ENCODE data around the gene ZNF595. TPM values are rescaled to one million over a fixed set of nuclear protein-coding genes. Genes with fewer than 3 reads are reported as not detected.

The ZNF595 gene
- total RNA-seq = 2.7 and 5.3 TPM in 2 replicates

DNA sequence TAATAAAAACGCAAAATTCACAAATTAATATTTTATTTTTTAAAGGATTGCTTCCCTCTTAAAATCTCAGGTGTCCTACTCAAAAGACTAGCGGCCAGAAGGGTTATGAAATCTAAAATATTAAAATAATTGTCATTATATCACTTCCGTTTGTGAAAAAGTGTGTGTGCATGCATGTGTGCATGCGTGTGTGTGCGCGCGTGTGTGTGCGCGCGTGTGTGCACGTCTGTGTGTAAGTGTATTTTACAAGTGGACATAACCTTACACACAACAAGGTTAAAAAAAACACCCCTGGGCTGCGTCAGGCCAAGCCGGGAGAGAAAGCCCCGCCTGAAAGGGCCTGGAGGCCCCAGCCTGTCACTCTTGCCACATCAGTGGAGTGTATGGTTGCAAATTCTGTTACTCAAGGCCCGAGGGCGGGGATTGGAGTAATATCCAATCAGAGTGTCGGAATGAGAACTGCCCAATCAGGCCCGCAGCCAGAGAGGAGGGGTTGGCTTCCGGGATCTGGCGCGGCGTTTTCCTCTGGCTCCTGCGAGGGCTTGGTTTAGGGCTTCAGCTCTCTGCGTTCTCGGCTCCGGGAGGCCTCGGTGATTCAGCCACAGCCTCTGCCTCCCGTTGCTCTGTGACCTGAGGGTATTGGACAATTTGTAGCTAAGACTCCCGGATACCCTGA is at the start of gene ZNF595:
Gene ZNF595 (plus strand): TSS at position 518 of the 676 bp plus-strand sequence. CDS start 168 bp downstream, outside the sequence.

DNA sequence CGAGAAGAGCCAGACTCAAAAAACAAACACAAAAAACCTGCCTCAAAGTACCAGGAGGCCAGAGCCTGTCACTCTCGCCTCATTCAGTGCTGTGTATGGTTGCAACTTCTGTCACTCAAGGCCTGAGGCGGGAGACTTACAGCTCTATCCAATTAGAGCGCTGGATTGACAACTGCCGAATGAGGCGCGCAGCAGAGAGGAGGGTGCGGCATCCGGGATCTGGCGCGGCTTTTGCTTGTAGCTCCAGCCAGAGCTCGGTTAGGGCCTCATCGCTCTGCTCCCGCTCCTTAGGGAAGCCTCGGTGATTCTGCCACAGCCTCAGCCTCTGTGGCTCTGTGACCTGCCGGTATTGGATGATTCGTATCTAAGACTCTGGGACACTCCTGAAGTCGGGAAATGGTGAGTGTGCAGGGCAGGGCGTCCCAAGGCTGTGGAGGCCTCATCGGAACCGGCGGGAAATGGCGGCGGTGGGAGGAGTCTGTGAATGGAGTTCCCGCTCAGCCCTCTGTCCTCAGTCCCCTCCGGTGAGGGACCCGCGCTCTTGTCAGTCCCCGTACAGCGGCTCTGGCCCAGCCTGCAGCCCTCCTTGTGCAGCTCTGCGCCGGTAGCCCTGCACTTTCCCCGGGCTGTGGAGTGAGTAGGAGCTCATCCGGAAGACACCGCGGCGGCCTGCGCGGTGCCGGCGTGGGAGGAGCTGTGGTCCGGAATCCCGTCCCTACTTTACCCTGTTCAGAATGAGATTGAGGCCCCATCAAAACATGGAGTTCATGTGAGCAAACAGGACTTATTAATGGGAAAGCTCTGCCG is 71.4 kb downstream of the ZNF595 start, which contains the start of gene ZNF718:
Gene ZNF718 (plus strand): TSS at position 227 of the 807 bp plus-strand sequence. CDS start 170 bp downstream, at position 397.

Other genes starting within 250 kb of the ZNF595 start
- 2.3 and 3.4 TPM in 2 replicates for gene ZNF718, start 71.2 kb downstream of the ZNF595 start, total RNA-seq